Activated naive CD4-positive, alpha-beta T cell treated with anti-CD3 and anti-CD28 coated beads, Interleukin-2, amount 10 ng/mL, durations not matched to agents 7 days and 5 days (primary cell): ENCODE measurements around the gene WDR26.

Experiments used
- CTCF ChIA-PET: fragments of 350-600 bp; sonication (Branson Sonifier 250); formaldehyde crosslinking; loops from one replicate; lab custom pipeline; 2021; ENCODE audit warnings: antibody characterized with exemption; lab: Charles Lee
- DNase-seq: peaks from one replicate; pipeline ENCODE4 v3.0.0-alpha.2; 2020
- H3K27ac Mint-ChIP-seq: one replicate; pipeline ENCODE4 v1.8.0; 2021; ENCODE audit warnings: mild to moderate bottlenecking, moderate library complexity, mixed read lengths
- H3K27me3 Mint-ChIP-seq: one replicate; pipeline ENCODE4 v1.8.0; 2021; ENCODE audit warnings: mild to moderate bottlenecking, mixed read lengths
- H3K36me3 Mint-ChIP-seq: one replicate; pipeline ENCODE4 v1.8.0; 2021; ENCODE audit warnings: mixed read lengths
- H3K4me1 Mint-ChIP-seq: one replicate; pipeline ENCODE4 v1.8.0; 2021; ENCODE audit warnings: mixed read lengths
- H3K4me3 Mint-ChIP-seq: one replicate; pipeline ENCODE4 v1.8.0; 2021; ENCODE audit warnings: mild to moderate bottlenecking, moderate library complexity, mixed read lengths
- H3K9me3 Mint-ChIP-seq: one replicate; pipeline ENCODE4 v1.8.0; 2021; ENCODE audit warnings: mixed read lengths

WDR26 gene

GRCh38 chr1:224450561-224451350 is 16.2 kb upstream of the WDR26 start:
- peaks cover 3% of the 10 kb centered on the region for H3K9me3 Mint-ChIP-seq
- CTCF ChIA-PET = interaction anchor here (1.0 kb wide), 1 partner anchor 334 kb away, joined by 3 read pairs; no protein-coding TSS in a partner anchor
- H3K36me3 Mint-ChIP-seq = peaks cover 17% of the 10 kb centered on the region
- no peak for DNase-seq
- no peak overlapping the region for H3K27ac Mint-ChIP-seq
- H3K4me3 Mint-ChIP-seq = no peak overlapping the region
- H3K4me1 Mint-ChIP-seq = peaks cover 19% of the 10 kb centered on the region
- H3K27me3 Mint-ChIP-seq = no peaks in the 10 kb centered on the region

- CTCF ChIA-PET = interaction anchor here (1.0 kb wide), 1 partner anchor 334 kb away, joined by 3 read pairs; no protein-coding TSS in a partner anchor
- peak overlapping the region; percentile 63 for H3K27ac Mint-ChIP-seq
- H3K4me1 Mint-ChIP-seq = peaks cover 19% of the 10 kb centered on the region
- H3K27me3 Mint-ChIP-seq = no peaks in the 10 kb centered on the region
- DNase-seq = no peak
- H3K9me3 Mint-ChIP-seq = peaks cover 3% of the 10 kb centered on the region
- H3K4me3 Mint-ChIP-seq = no peak overlapping the region
- H3K36me3 Mint-ChIP-seq = peaks cover 19% of the 10 kb centered on the region
Measured at GRCh38 chr1:224450159-224450558, 15.6 kb upstream of the WDR26 start.

GRCh38 chr1:224448453-224449017 is 13.9 kb upstream of the WDR26 start:
- peaks cover 19% of the 10 kb centered on the region for H3K4me1 Mint-ChIP-seq
- CTCF ChIA-PET = interaction anchor here (1.6 kb wide), 1 partner anchor 9 kb away, joined by 6 read pairs; no protein-coding TSS in a partner anchor

GRCh38 chr1:224447971-224448370 is 13.4 kb upstream of the WDR26 start:
- Mint-ChIP-seq H3K36me3 (peaks cover 19% of the 10 kb centered on the region), H3K4me3 (no peak overlapping the region), H3K4me1 (peaks cover 19% of the 10 kb centered on the region), H3K27me3 (no peaks in the 10 kb centered on the region), H3K27ac (no peak overlapping the region), H3K9me3 (peaks cover 3% of the 10 kb centered on the region)
- CTCF ChIA-PET = interaction anchor here (1.6 kb wide), 1 partner anchor 9 kb away, joined by 6 read pairs; no protein-coding TSS in a partner anchor
- DNase-seq = no peak

More at GRCh38 chr1:224448453-224449017, 13.9 kb upstream of the WDR26 start:
- no peak for DNase-seq
- no peak overlapping the region for H3K27ac Mint-ChIP-seq
- peaks cover 3% of the 10 kb centered on the region for H3K9me3 Mint-ChIP-seq
- H3K4me3 Mint-ChIP-seq = no peak overlapping the region
- H3K36me3 Mint-ChIP-seq = peaks cover 19% of the 10 kb centered on the region
- no peaks in the 10 kb centered on the region for H3K27me3 Mint-ChIP-seq

- DNase-seq = no peak
- CTCF ChIA-PET = interaction anchor here (1.0 kb wide), 1 partner anchor 10 kb away, joined by 4 read pairs; no protein-coding TSS in a partner anchor
- Mint-ChIP-seq H3K36me3 (peaks cover 19% of the 10 kb centered on the region), H3K9me3 (peaks cover 3% of the 10 kb centered on the region), H3K4me3 (no peak overlapping the region), H3K27ac (no peak overlapping the region), H3K4me1 (peaks cover 19% of the 10 kb centered on the region), H3K27me3 (no peaks in the 10 kb centered on the region)
Measured at GRCh38 chr1:224447251-224447650, 12.7 kb upstream of the WDR26 start.

- Mint-ChIP-seq H3K27me3 (no peaks in the 10 kb centered on the region), H3K27ac (no peak overlapping the region), H3K9me3 (no peaks in the 10 kb centered on the region), H3K4me1 (peaks cover 25% of the 10 kb centered on the region), H3K4me3 (no peak overlapping the region), H3K36me3 (peaks cover 7% of the 10 kb centered on the region)
- CTCF ChIA-PET = interaction anchor here (1.1 to 2.8 kb wide), 2 partner anchors 15 to 19 kb away, joined by 3 to 12 read pairs; no protein-coding TSS in a partner anchor
- DNase-seq = no peak
Measured at GRCh38 chr1:224438989-224439388, 4.4 kb upstream of the WDR26 start.

GRCh38 chr1:224435999-224436398 is 1.4 kb upstream of the WDR26 start:
- H3K27ac Mint-ChIP-seq = peak overlapping the region; percentile 97

GRCh38 chr1:224435318-224435763 is 744 bp upstream of the WDR26 start:
- CTCF ChIA-PET = interaction anchor here (3.2 kb wide), 1 partner anchor 22 kb away, joined by 15 read pairs; no protein-coding TSS in a partner anchor
- Mint-ChIP-seq H3K4me1 (peaks cover 52% of the 10 kb centered on the region), H3K27ac (peak overlapping the region; percentile 97)

More at GRCh38 chr1:224435999-224436398, 1.4 kb upstream of the WDR26 start:
- CTCF ChIA-PET = interaction anchor here (3.2 kb wide), 1 partner anchor 21 kb away, joined by 15 read pairs; no protein-coding TSS in a partner anchor
- DNase-seq = no peak
- Mint-ChIP-seq H3K27me3 (no peaks in the 10 kb centered on the region), H3K36me3 (peaks cover 25% of the 10 kb centered on the region), H3K9me3 (no peaks in the 10 kb centered on the region), H3K4me3 (peak overlapping the region; percentile 95), H3K4me1 (peaks cover 46% of the 10 kb centered on the region)

GRCh38 chr1:224433701-224434672 is 610 bp downstream of the WDR26 start:
- H3K27ac Mint-ChIP-seq = peak overlapping the region; percentile 82
- H3K36me3 Mint-ChIP-seq = peaks cover 32% of the 10 kb centered on the region
- H3K4me1 Mint-ChIP-seq = peaks cover 55% of the 10 kb centered on the region
- H3K27me3 Mint-ChIP-seq = no peaks in the 10 kb centered on the region
- DNase-seq = peak; percentile 71
- H3K9me3 Mint-ChIP-seq = no peaks in the 10 kb centered on the region
- CTCF ChIA-PET = interaction anchor here (1.2 to 3.9 kb wide), 3 partner anchors 23 to 65 kb away, joined by 3 to 29 read pairs (median 15); no protein-coding TSS in a partner anchor
- peak overlapping the region; percentile 88 for H3K4me3 Mint-ChIP-seq

More at GRCh38 chr1:224435318-224435763, 744 bp upstream of the WDR26 start:
- peaks cover 30% of the 10 kb centered on the region for H3K36me3 Mint-ChIP-seq
- peak overlapping the region; percentile 95 for H3K4me3 Mint-ChIP-seq
- no peaks in the 10 kb centered on the region for H3K27me3 Mint-ChIP-seq
- H3K9me3 Mint-ChIP-seq = no peaks in the 10 kb centered on the region
- DNase-seq = no peak

GRCh38 chr1:224433041-224433691 is 1.4 kb downstream of the WDR26 start:
- peak overlapping the region; percentile 82 for H3K27ac Mint-ChIP-seq
- H3K4me1 Mint-ChIP-seq = peaks cover 58% of the 10 kb centered on the region
- CTCF ChIA-PET = interaction anchor here (0.9 to 3.9 kb wide), 4 partner anchors 25 to 317 kb away, joined by 3 to 29 read pairs (median 3); no protein-coding TSS in a partner anchor
- H3K27me3 Mint-ChIP-seq = no peaks in the 10 kb centered on the region
- no peaks in the 10 kb centered on the region for H3K9me3 Mint-ChIP-seq
- peak; percentile 38 for DNase-seq
- H3K4me3 Mint-ChIP-seq = peak overlapping the region; percentile 88
- peaks cover 34% of the 10 kb centered on the region for H3K36me3 Mint-ChIP-seq

GRCh38 chr1:224432672-224433040 is 1.9 kb downstream of the WDR26 start:
- DNase-seq = no peak
- Mint-ChIP-seq H3K4me3 (peak overlapping the region; percentile 88), H3K4me1 (peaks cover 61% of the 10 kb centered on the region), H3K27me3 (no peaks in the 10 kb centered on the region), H3K9me3 (no peaks in the 10 kb centered on the region), H3K36me3 (peaks cover 36% of the 10 kb centered on the region), H3K27ac (peak overlapping the region; percentile 82)
- CTCF ChIA-PET = interaction anchor here (0.9 to 3.9 kb wide), 5 partner anchors 10 to 316 kb away, joined by 3 to 29 read pairs (median 3); no protein-coding TSS in a partner anchor

- H3K4me3 Mint-ChIP-seq = peak overlapping the region; percentile 88
- H3K9me3 Mint-ChIP-seq = no peaks in the 10 kb centered on the region
- peak overlapping the region; percentile 82 for H3K27ac Mint-ChIP-seq
- H3K4me1 Mint-ChIP-seq = peaks cover 63% of the 10 kb centered on the region
- CTCF ChIA-PET = interaction anchor here (0.9 to 3.9 kb wide), 6 partner anchors 11 to 316 kb away, joined by 3 to 29 read pairs (median 4); no protein-coding TSS in a partner anchor
- H3K27me3 Mint-ChIP-seq = no peaks in the 10 kb centered on the region
- H3K36me3 Mint-ChIP-seq = peaks cover 38% of the 10 kb centered on the region
- no peak for DNase-seq
Measured at GRCh38 chr1:224432146-224432545, 2.5 kb downstream of the WDR26 start.
